IPS-11a (cell line): ENCODE data around the gene TMEM161A.

Experiments used
- H3K4me3 ChIP-seq: one replicate; pipeline ENCODE4 v1.5.1; 2013; ENCODE audit warnings: low read depth, low read length, control low read depth

TMEM161A gene

GRCh38 chr19:19098703-19099632, 39.3 kb downstream of the TMEM161A start:
- no peak overlapping the region for H3K4me3 ChIP-seq

- H3K4me3 ChIP-seq = no peak overlapping the region
Measured at GRCh38 chr19:19098084-19098702, 40.1 kb downstream of the TMEM161A start.

GRCh38 chr19:19096641-19097627, 41.3 kb downstream of the TMEM161A start:
- no peak overlapping the region for H3K4me3 ChIP-seq

GRCh38 chr19:19095691-19096090, 42.6 kb downstream of the TMEM161A start:
- H3K4me3 ChIP-seq = no peak overlapping the region

GRCh38 chr19:19094513-19094912, 43.8 kb downstream of the TMEM161A start:
- H3K4me3 ChIP-seq = no peak overlapping the region

GRCh38 chr19:19087676-19088075, 50.6 kb downstream of the TMEM161A start:
- H3K4me3 ChIP-seq = no peak overlapping the region

- H3K4me3 ChIP-seq = no peak overlapping the region
Measured at GRCh38 chr19:19083413-19084178, 54.7 kb downstream of the TMEM161A start.

GRCh38 chr19:19081642-19082151, 56.6 kb downstream of the TMEM161A start:
- H3K4me3 ChIP-seq = no peak overlapping the region

- no peak overlapping the region for H3K4me3 ChIP-seq
Measured at GRCh38 chr19:19079571-19079970, 58.7 kb downstream of the TMEM161A start.

- no peak overlapping the region for H3K4me3 ChIP-seq
Measured at GRCh38 chr19:19078801-19079200, 59.5 kb downstream of the TMEM161A start.

GRCh38 chr19:19077103-19077502, 61.2 kb downstream of the TMEM161A start:
- H3K4me3 ChIP-seq = no peak overlapping the region

- no peak overlapping the region for H3K4me3 ChIP-seq
Measured at GRCh38 chr19:19076476-19076875, 61.8 kb downstream of the TMEM161A start.

- H3K4me3 ChIP-seq = no peak overlapping the region
Measured at GRCh38 chr19:19075126-19075525, 63.2 kb downstream of the TMEM161A start.

- no peak overlapping the region for H3K4me3 ChIP-seq
Measured at GRCh38 chr19:19074196-19074882, 63.9 kb downstream of the TMEM161A start.

GRCh38 chr19:19071897-19072296, 66.4 kb downstream of the TMEM161A start:
- H3K4me3 ChIP-seq = no peak overlapping the region
